Ovary (tissue), 9 donors: ENCODE measurements around the gene SLC23A1. TPM values are rescaled to one million over a fixed set of nuclear protein-coding genes. Genes with fewer than 3 reads are reported as not detected.
"Not testable (repeated sequence)": the region's sequence is repeated elsewhere in the genome, so short reads cannot be mapped to it uniquely, and the experiment has no call there.

ENCODE experiments used
- DNase-seq, 5 donors: peaks; one replicate each; pipeline ENCODE4 v3.0.0-alpha.2; 2019 to 2020
- H3K27ac ChIP-seq, 2 donors: fragments of 200-600 bp; one replicate each; pipeline versions ENCODE4 v1.5.1 to v1.8.0; 2019 to 2022
- H3K27me3 ChIP-seq: fragments of 200-600 bp; one replicate; pipeline ENCODE4 v1.8.0; 2022
- H3K36me3 ChIP-seq: fragments of 200-600 bp; sonication (generic); one replicate; pipeline ENCODE4 v1.5.1; 2019
- H3K4me1 ChIP-seq: one replicate; pipeline ENCODE4 v1.8.1; 2013; ENCODE audit warnings: mild to moderate bottlenecking, moderate library complexity; ENCODE audit not compliant: insufficient read depth
- H3K4me3 ChIP-seq: fragments of 200-600 bp; sonication (generic); one replicate; pipeline ENCODE4 v1.5.1; 2017
- H3K9me3 ChIP-seq, 2 donors: fragments of 200-600 bp in 1 of 2; sonication (generic) in 1 of 2; one replicate each; pipeline versions ENCODE4 v1.5.1 to v1.8.1; 2013 to 2019; ENCODE audit warnings: mild to moderate bottlenecking in 1 of 2, moderate library complexity in 1 of 2
- EP300 ChIP-seq: sonication (generic); formaldehyde crosslinking; IDR thresholded peaks from one replicate; pipeline ENCODE4 v1.6.1; 2017; ENCODE audit warnings: antibody characterized with exemption
- POLR2A ChIP-seq: fragments of 450-650 bp; IDR thresholded peaks from one replicate; pipeline ENCODE4 v1.6.1; 2017; ENCODE audit warnings: antibody characterized with exemption, mild to moderate bottlenecking, moderate library complexity
- whole genome bisulfite sequencing, 3 donors: extraction: QIAGEN DNeasy Blood & Tissue Kit in 1 of 3; methylation state at CpG; one replicate each; pipeline versions ENCODE4 v1.1.5 to v1.1.7; 2013 to 2017; 5-methylcytosine and 5-hydroxymethylcytosine counted together
- intact Hi-C, 4 donors: fragments of 100-400 bp; cut with DNase I; formaldehyde crosslinking; loops; one replicate each; pipeline versions ENCODE4 v1.11.0 to v1.15.1; 2022 to 2023
- polyA plus RNA-seq, 2 donors: library from polyadenylated mRNA; stranded (reverse); fragments of 200-250 nt in 1 of 2; fragments of 350-450 nt in 1 of 2; fragmentation: Illumina TruSeq in 1 of 2; extraction: RNeasy Lipid Tissue Mini Kit (QIAGEN cat#74804) in 1 of 2; gene quantifications; one replicate each; pipeline ENCODE4 v1.2.3, GENCODE V29; 2013 to 2014
- total RNA-seq, 7 donors: library from RNA; depleted of rRNA in 2 of 7; stranded (reverse); fragments of >200 nt in 2 of 7; fragmentation: NEBNext Ultra II Directional in 3 of 7; extraction: Animal tissue kit (Norgen Biotek cat#: 25700) in 3 of 7; gene quantifications; one replicate each; pipeline versions ENCODE4 v1.1.0 to v1.2.4, GENCODE V29; 2016 to 2023
- TF ChIP-seq, protein P1 (sequence below), 3 donors: fragments of 450-650 bp in 2 of 3; fragments of 200-600 bp in 1 of 3; IDR thresholded peaks; one replicate each; pipeline versions ENCODE4 v1.5.1 to v1.8.0; 2016 to 2022; ENCODE audit warnings: antibody characterized with exemption in 3 of 3, mild to moderate bottlenecking in 1 of 3
- donor health status: DM: no; HTN: no; CAD: no; lungs with moderate emphysema.
- donor health status: DM: no; HTN: no; CAD: no.
- donor health status: Bipolar disorder and iron deficiency.
- donor health status: DM: yes; HTN: yes; CAD: no.
- donor health status: DM: no; HTN: no; CAD: no.
- donor health status: DM: yes; HTN: yes; CAD: no.

The SLC23A1 gene
- total and polyA plus RNA-seq, 9 donors = 0.05 to 14.5 (median 1.1) TPM; not detected in 3

DNA sequence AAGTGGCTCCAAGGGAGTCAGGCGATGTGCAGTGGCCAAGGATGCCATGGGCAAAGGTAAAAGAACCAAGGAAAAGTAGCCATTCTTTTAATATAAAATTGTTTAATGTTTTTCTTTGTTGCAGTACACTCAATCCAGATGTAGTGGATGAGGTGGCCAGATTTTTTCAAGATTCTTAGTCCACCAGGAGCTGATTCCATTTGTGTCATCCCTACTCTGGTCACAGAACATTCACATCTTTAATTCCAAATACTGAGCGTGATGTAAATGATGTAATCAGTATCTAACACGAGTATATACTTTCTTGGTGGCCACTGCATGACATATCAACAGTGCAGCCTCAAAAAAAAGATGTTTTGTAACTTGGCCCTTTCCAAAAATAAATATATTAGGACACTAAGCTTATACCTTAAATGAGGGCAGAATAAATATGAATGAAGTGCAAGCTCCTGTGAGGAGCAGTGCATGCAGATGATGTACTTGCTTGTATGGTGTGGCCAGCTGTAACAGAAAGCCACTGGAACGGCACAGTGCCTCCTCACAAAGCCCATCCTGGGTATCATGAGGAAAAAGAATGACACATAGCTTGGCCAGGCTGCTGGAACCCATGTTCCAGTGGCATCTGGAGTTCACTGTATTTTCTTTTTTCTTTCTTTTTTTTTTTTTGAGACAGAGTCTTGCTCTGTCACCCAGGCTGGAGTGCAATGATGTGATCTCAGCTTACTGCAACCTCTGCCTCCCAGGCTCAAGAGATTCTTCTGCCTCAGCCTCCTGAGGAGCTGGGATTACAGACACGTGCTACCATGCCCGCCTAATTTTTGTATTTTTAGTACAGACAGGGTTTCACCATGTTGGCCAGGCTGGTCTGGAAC, 27.3 kb upstream of the SLC23A1 start:
- H3K4me3 ChIP-seq = no peak overlapping the region
- no peaks in the 10 kb centered on the region for H3K9me3 ChIP-seq
- no peaks in the 10 kb centered on the region for H3K27me3 ChIP-seq
- no peaks in the 10 kb centered on the region for H3K36me3 ChIP-seq
- intact Hi-C loops = no loop called here
- no peak overlapping the region for H3K27ac ChIP-seq
- TF ChIP-seq EP300 = no peak
- TF ChIP-seq, protein P1, sequence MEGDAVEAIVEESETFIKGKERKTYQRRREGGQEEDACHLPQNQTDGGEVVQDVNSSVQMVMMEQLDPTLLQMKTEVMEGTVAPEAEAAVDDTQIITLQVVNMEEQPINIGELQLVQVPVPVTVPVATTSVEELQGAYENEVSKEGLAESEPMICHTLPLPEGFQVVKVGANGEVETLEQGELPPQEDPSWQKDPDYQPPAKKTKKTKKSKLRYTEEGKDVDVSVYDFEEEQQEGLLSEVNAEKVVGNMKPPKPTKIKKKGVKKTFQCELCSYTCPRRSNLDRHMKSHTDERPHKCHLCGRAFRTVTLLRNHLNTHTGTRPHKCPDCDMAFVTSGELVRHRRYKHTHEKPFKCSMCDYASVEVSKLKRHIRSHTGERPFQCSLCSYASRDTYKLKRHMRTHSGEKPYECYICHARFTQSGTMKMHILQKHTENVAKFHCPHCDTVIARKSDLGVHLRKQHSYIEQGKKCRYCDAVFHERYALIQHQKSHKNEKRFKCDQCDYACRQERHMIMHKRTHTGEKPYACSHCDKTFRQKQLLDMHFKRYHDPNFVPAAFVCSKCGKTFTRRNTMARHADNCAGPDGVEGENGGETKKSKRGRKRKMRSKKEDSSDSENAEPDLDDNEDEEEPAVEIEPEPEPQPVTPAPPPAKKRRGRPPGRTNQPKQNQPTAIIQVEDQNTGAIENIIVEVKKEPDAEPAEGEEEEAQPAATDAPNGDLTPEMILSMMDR (IDR thresholded peaks at IDR 0.05) = no peak
- no peak for TF ChIP-seq POLR2A
- no peaks in the 10 kb centered on the region for H3K4me1 ChIP-seq
- 65 to 72% (median 68%) methylated on average over 6 of the region's 6 CpGs for WGBS, 3 donors
- DNase-seq = no peak

DNA sequence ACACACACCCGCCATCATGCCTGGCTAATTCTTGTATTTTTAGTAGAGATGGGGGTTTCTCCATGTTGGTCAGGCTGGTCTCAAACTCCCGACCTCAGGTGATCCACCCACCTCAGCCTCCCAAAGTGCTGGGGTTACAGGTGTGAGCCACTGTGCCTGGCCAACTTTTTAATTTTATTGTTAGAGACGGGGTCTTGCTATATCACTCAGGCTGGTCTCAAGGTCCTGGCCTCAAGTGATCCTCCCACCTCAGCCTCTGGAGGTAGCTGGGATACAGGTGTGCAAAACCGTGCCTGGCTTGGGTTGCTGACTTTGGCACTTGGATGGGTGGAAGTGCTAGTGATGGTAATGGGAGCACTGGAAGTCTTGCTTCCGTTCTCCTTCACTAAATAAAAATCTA, 26.0 kb upstream of the SLC23A1 start:
- H3K27ac ChIP-seq, H3K36me3 ChIP-seq, H3K27me3 ChIP-seq, DNase-seq, H3K4me1 ChIP-seq, H3K4me3 ChIP-seq, intact Hi-C loops, H3K9me3 ChIP-seq: not testable (repeated sequence)
- WGBS, 3 donors = 74 to 84% (median 84%) methylated on average over 5 of the region's 5 CpGs

DNA sequence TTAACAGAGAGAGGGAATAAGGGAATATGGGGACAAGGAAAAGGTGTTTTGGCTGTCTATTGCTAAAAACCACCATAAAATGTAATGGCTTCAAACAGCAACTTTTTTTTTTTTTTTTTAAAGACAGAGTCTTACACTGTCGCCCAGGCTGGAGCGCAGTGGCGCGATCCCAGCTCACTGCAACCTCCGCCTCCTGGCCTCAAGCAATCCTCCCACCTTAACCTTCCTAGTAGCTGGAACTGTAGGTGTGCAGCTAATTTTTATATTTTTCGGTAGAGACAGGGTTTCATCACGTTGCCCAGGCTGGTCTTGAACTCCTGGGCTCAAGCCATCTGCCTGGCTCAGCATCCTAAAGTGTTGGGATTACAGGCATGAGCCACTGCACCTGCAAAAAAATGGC, 25.1 kb upstream of the SLC23A1 start:
- 83 to 88% (median 87%) methylated on average over 7 of the region's 7 CpGs for WGBS, 3 donors
- DNase-seq = no peak
- H3K4me3 ChIP-seq = no peak overlapping the region
- no peaks in the 10 kb centered on the region for H3K4me1 ChIP-seq
- H3K27me3 ChIP-seq = no peaks in the 10 kb centered on the region
- H3K9me3 ChIP-seq = no peaks in the 10 kb centered on the region
- TF ChIP-seq POLR2A (no peak), EP300 (no peak)
- TF ChIP-seq, protein P1 (IDR thresholded peaks at IDR 0.05) = no peak
- no peaks in the 10 kb centered on the region for H3K36me3 ChIP-seq
- intact Hi-C loops = no loop called here
- H3K27ac ChIP-seq = no peak overlapping the region

DNA sequence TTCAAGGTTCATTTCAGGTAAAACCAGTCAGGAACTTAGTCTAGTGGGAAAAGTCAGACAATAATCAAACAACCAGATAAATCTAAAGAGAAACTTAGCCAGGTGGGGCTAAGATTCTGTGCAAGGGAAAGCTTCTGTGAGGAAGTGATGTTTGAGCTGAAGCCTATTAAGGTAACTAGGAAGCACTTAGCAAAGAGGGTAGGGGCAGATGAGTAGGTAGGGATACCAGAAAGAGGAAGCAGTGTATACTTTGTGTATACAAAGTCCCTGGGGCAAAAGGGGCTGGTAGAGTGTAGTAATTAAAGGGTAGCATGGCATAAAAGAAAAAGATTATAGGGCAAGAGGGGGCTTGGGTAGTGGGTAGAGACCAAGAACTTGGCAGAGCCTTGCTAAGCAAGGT, 24.4 kb upstream of the SLC23A1 start:
- H3K27me3 ChIP-seq = no peaks in the 10 kb centered on the region
- intact Hi-C loops = no loop called here
- no peaks in the 10 kb centered on the region for H3K36me3 ChIP-seq
- H3K4me3 ChIP-seq = no peak overlapping the region
- no peaks in the 10 kb centered on the region for H3K4me1 ChIP-seq
- H3K27ac ChIP-seq = no peak overlapping the region
- TF ChIP-seq POLR2A = no peak
- no peak for TF ChIP-seq EP300
- TF ChIP-seq, protein P1 (IDR thresholded peaks at IDR 0.05) = no peak
- no peak for DNase-seq
- H3K9me3 ChIP-seq = no peaks in the 10 kb centered on the region

DNA sequence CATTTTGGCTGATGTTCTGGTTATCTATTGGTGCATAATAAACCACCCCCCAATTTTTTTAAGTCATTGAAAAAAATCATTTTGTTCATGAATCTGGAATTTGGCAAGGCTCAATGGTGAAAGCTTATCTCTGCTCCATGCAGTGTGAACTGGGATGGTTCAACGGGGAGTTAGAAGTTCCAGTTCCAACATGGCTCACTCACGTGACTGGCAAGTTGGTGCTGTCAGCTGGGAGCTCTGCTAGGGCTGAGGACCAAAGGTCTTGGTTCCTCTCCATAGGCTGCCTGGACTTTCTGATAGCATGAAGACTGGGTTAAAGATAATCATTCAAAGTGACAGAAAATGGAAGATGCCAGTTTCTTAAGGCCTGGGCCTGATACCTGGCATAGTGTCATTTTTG, 23.9 kb upstream of the SLC23A1 start:
- no peaks in the 10 kb centered on the region for H3K36me3 ChIP-seq
- intact Hi-C loops = no loop called here
- TF ChIP-seq POLR2A (no peak), EP300 (no peak)
- TF ChIP-seq, protein P1 (IDR thresholded peaks at IDR 0.05) = no peak
- DNase-seq = no peak
- no peaks in the 10 kb centered on the region for H3K27me3 ChIP-seq
- no peaks in the 10 kb centered on the region for H3K9me3 ChIP-seq
- 55 to 65% (median 64%) methylated on average over 2 of the region's 2 CpGs for WGBS, 3 donors
- H3K27ac ChIP-seq = no peak overlapping the region
- no peaks in the 10 kb centered on the region for H3K4me1 ChIP-seq
- no peak overlapping the region for H3K4me3 ChIP-seq
